GM12801 (cell line): ENCODE results near the gene SLC1A4.

Experiments
- CTCF ChIP-seq: IDR thresholded peaks from one replicate; pipeline ENCODE4 v1.5.1; 2011; ENCODE audit warnings: control low read depth; ENCODE audit not compliant: insufficient read length; ENCODE audit errors: extremely low read depth

SLC1A4 gene

GRCh38 chr2:64955467-64955866 lies 33.7 kb upstream of the SLC1A4 start:
- no peak for TF ChIP-seq CTCF

GRCh38 chr2:64957109-64957903 lies 31.9 kb upstream of the SLC1A4 start:
- no peak for TF ChIP-seq CTCF

- no peak for TF ChIP-seq CTCF
Observed at GRCh38 chr2:64958556-64958955, 30.6 kb upstream of the SLC1A4 start.

GRCh38 chr2:64960819-64961218 lies 28.4 kb upstream of the SLC1A4 start:
- no peak for TF ChIP-seq CTCF

GRCh38 chr2:64963719-64964118 lies 25.5 kb upstream of the SLC1A4 start:
- TF ChIP-seq CTCF: no peak

GRCh38 chr2:64966017-64966416 lies 23.2 kb upstream of the SLC1A4 start:
- no peak for TF ChIP-seq CTCF

- no peak for TF ChIP-seq CTCF
Observed at GRCh38 chr2:64966839-64967238, 22.4 kb upstream of the SLC1A4 start.
